Mesothelial cell of epicardium (in vitro differentiated cells): ENCODE measurements around the gene USP6NL. TPM values are rescaled to one million over a fixed set of nuclear protein-coding genes. Genes with fewer than 3 reads are reported as not detected.
A peak's percentile ranks its signal among the peaks of the same experiment; 100 is the strongest.

Experiments
- DNase-seq, 2 experiments: peaks; one replicate each; pipeline ENCODE4 v3.0.0; 2021; ENCODE audit warnings: low spot score in 2 of 2; ENCODE audit not compliant: unreplicated experiment in 2 of 2
- H3K27ac Mint-ChIP-seq: 2 replicates; pipeline ENCODE4 v1.8.0; 2021; ENCODE audit warnings: mixed read lengths
- H3K27me3 Mint-ChIP-seq: 2 replicates; pipeline ENCODE4 v1.8.0; 2021; ENCODE audit warnings: low read depth, mixed read lengths
- H3K36me3 Mint-ChIP-seq: 2 replicates; pipeline ENCODE4 v1.8.0; 2021; ENCODE audit warnings: mixed read lengths
- H3K4me1 Mint-ChIP-seq: 2 replicates; pipeline ENCODE4 v1.8.0; 2021; ENCODE audit warnings: mixed read lengths
- H3K4me3 Mint-ChIP-seq: 2 replicates; pipeline ENCODE4 v1.8.0; 2021; ENCODE audit warnings: mild to moderate bottlenecking, moderate library complexity, mixed read lengths
- H3K9me3 Mint-ChIP-seq: 2 replicates; pipeline ENCODE4 v1.8.0; 2021; ENCODE audit warnings: mixed read lengths
- CTCF ChIP-seq: fragments of 200-600 bp; sonication (generic); IDR thresholded peaks from one replicate; pipeline ENCODE4 v1.5.0; 2021; ENCODE audit warnings: antibody characterized with exemption; ENCODE audit not compliant: unreplicated experiment
- total RNA-seq: library from RNA; stranded (reverse); gene quantifications from 3 replicates; pipeline ENCODE4 v1.2.1, GENCODE V29; 2021

The USP6NL gene
- total RNA-seq, 1 donor from 2014 or later = 35.8 TPM

- H3K36me3 Mint-ChIP-seq = no peaks in the 10 kb centered on the region
- no peak for DNase-seq
- no peak for TF ChIP-seq CTCF
- no peaks in the 10 kb centered on the region for H3K9me3 Mint-ChIP-seq
- H3K4me3 Mint-ChIP-seq = no peak overlapping the region
- H3K27me3 Mint-ChIP-seq = no peaks in the 10 kb centered on the region
- H3K4me1 Mint-ChIP-seq = peaks cover 20% of the 10 kb centered on the region
- H3K27ac Mint-ChIP-seq = peak overlapping the region; percentile 10
Measured at GRCh38 chr10:11541296-11541695, 70.2 kb downstream of the USP6NL start.

GRCh38 chr10:11539191-11539868 is 72.1 kb downstream of the USP6NL start:
- Mint-ChIP-seq H3K27ac (no peak overlapping the region), H3K4me1 (peaks cover 14% of the 10 kb centered on the region), H3K36me3 (no peaks in the 10 kb centered on the region), H3K27me3 (no peaks in the 10 kb centered on the region), H3K4me3 (no peak overlapping the region), H3K9me3 (no peaks in the 10 kb centered on the region)
- DNase-seq = no peak
- no peak for TF ChIP-seq CTCF

GRCh38 chr10:11538834-11539190 is 72.6 kb downstream of the USP6NL start:
- Mint-ChIP-seq H3K4me3 (no peak overlapping the region), H3K36me3 (no peaks in the 10 kb centered on the region), H3K9me3 (no peaks in the 10 kb centered on the region), H3K27me3 (no peaks in the 10 kb centered on the region), H3K4me1 (peaks cover 19% of the 10 kb centered on the region), H3K27ac (no peak overlapping the region)
- DNase-seq = no peak
- no peak for TF ChIP-seq CTCF

GRCh38 chr10:11536228-11536627 is 75.2 kb downstream of the USP6NL start:
- Mint-ChIP-seq H3K4me3 (no peak overlapping the region), H3K9me3 (no peaks in the 10 kb centered on the region), H3K27me3 (no peaks in the 10 kb centered on the region), H3K4me1 (peaks cover 26% of the 10 kb centered on the region), H3K27ac (no peak overlapping the region), H3K36me3 (no peaks in the 10 kb centered on the region)
- TF ChIP-seq CTCF = no peak
- no peak for DNase-seq

GRCh38 chr10:11535346-11535959 is 76.0 kb downstream of the USP6NL start:
- Mint-ChIP-seq H3K27me3 (no peaks in the 10 kb centered on the region), H3K27ac (no peak overlapping the region), H3K9me3 (no peaks in the 10 kb centered on the region), H3K36me3 (no peaks in the 10 kb centered on the region), H3K4me1 (peaks cover 25% of the 10 kb centered on the region), H3K4me3 (no peak overlapping the region)
- TF ChIP-seq CTCF = no peak
- DNase-seq = no peak
